Suppressor macrophage treated with lipopolysaccharide for 1 hour (primary cell): ENCODE data around the gene NFASC.

ENCODE experiments used
- DNase-seq, 3 donors: peaks; one replicate each; pipeline ENCODE4 v3.0.0-alpha.2; 2020 to 2022

NFASC gene

DNA sequence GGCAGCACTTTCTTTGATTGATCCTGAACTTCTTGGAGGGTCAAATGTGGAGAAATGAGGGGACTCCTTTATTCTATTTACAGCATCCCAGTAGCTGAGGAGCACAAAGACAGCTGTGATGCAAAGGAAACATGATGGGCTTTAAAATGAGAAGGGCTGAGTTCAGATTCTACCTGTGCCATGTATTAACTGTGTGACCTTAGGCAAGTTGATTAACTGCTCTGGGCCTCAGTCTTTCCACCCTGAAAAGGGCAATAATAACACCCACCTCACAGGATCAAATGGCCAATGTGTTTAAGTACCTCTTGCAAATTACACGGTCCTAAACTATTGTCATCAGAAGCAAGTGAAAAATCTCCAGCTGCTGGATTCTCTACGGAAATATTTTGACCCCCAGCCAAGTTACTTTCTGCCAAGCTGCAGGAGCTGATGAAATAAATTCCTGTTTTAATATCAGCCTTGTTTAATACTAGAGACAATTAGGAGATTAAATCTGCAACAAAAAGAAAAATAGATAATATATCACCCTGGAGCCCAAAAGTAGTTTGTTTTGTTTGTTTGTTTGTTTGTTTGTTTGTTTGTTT is 197.9 kb downstream of the NFASC start:
- DNase-seq = no peak

- no peak for DNase-seq
These were observed 198.9 kb downstream of the NFASC start for GRCh38 chr1:205069371-205070125.

GRCh38 chr1:205071028-205071409 is 200.4 kb downstream of the NFASC start:
- DNase-seq = no peak

DNA sequence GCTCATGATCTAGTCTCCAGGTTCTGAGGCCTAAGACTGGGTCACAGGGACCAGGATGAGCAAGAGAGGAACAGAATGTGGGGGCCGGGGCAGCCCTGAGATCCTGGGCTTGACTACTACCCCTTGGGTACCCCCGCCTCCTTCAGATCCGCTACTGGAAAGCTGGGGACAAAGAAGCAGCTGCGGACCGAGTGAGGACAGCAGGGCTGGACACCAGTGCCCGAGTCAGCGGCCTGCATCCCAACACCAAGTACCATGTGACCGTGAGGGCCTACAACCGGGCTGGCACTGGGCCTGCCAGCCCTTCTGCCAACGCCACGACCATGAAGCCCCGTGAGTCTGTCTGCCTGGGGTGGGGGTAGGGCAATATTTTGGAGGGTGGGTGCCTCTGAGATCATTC is 201.1 kb downstream of the NFASC start:
- DNase-seq = no peak

DNA sequence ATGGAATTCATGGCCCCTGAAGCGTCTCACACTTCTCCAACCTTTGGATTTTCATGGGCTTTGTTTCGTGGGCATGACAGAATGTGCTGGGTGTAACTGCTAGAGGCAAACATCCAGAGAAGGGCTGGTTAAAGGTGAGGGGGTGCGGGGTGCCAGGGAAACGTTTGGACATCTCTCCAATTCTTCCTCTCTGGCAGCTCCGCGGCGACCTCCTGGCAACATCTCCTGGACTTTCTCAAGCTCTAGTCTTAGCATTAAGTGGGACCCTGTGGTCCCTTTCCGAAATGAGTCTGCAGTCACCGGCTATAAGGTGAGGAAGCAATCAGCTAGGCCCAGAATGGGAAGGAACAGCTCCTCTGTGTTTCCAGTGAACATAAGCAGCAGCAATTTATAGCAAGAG is 201.6 kb downstream of the NFASC start:
- DNase-seq = no peak
